Measurements from ENCODE around the gene NADK.

NADK gene

DNA sequence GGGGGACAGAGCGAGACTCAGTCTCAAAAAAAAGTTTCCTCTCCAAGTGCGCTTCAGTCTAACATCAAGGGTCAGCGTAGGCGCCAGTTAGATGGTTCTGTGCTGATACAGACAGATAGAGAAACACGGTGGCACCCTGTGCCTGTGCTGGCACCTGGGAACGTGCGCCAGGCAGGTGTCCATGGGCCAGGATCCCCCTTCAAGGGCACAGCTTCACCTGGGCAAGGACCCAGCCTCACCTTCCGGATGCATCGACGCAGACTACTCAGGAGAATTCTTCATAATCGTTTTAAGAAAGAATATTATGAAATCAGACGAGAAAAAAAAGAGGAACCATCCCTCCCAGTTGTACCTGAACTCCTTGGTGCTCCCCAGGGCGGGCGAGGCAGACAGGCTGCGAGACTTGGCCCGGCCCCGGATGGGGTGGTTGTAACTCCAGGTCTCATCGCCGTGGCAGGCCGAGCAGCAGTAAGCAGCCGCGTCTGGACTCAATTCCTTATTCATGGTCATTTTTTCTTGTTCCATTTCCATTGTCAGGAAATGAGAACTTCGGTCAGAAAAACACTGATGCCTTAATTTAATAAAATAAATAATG, 13.3 kb downstream of the NADK start:
- DNase-seq (ENCODE audit: low spot score) (no peak), FAIRE-seq (no peak)

GRCh38 chr1:1763657-1764621, 14.3 kb downstream of the NADK start:
- DNase-seq (ENCODE audit: low spot score): no peak

DNA sequence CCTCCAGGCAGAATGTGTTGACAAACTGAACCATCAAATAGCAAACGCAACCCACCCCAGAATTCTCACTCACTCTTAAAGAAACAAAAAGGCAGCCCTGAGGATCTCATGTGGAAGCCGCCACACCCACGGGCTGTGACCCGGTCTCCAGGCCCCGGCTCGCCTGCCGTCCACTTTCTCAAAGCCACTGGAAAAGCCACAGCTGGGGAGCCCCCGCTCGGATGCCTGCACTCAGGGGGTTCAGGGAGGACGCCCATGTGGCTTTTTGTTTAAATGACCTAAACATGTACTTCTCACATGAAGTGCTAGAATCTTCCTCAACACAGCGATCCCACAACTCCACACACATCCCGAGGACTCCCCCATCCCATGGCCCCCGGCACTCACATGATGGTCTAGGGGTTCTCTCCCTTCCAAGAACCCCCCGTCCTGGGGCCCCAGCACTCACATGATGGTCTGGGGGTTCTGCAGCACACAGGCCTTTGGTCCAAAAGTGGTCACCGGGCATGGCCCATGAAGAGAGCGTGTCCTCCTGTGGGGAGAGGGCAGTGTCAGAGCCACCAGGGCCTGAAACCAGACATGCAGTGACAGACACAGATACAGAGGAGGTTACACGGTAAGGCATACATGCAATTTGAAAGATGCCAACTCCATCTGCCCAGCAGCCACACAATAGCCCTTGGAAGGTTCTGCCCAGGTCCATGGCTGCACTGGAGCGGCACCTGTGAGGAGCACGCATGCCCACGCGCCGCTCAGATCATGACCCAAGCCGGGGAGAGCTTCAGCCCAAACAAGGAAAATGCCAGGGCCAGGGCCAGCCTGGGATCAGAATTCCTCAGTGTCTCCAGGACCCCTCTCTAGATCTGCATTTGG, 16.5 kb downstream of the NADK start:
- DNase-seq (ENCODE audit: low spot score) (no peak), FAIRE-seq (no peak)

More at GRCh38 chr1:1763657-1764621, 14.3 kb downstream of the NADK start:
- no peak for FAIRE-seq

DNA sequence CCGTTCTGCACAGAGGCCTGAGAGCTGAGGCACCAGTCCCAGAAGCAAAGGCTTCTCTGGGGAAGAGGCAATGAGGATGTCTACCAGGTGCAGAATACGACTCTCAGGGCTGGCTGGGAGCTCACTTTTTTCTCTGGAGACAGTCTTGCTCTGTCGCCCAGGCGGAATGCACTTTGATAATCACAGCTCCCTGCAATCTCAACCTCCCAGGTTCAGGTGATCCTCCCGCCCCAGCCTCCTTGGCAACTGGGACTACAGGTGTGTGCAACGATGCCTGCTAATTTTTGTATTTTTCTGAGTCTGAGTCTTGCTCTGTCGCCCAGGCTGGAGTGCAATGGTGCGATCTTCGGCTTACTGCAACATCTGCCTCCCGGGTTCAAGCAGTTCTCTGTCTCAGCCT, 17.6 kb downstream of the NADK start:
- FAIRE-seq (no peak), DNase-seq (ENCODE audit: low spot score) (no peak)

DNA sequence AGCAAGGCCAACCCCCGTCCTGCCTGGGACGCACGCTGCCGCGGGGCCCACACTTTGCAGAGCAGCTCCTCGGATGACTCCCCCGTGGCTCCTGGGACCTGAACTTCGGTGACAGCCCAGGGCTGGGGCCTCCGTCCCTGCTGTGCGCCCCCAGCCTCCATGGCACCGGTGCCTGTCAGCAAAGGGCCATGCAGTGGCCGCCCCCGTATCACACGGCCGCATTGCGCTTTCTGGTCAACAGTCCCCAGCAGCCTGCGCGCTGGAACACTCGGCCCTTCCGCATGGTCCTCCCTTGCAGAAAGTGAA, 18.0 kb downstream of the NADK start:
- FAIRE-seq: no peak

GRCh38 chr1:1759456-1760344, 18.6 kb downstream of the NADK start:
- DNase-seq (ENCODE audit: low spot score): no peak
- no peak for FAIRE-seq

More for the DNA sequence above, 18.0 kb downstream of the NADK start:
- no peak for DNase-seq (ENCODE audit: low spot score)

GRCh38 chr1:1758692-1759455, 19.4 kb downstream of the NADK start:
- DNase-seq (ENCODE audit: low spot score) (no peak), FAIRE-seq (no peak)

- FAIRE-seq: no peak
Measured at GRCh38 chr1:1758059-1758621, 20.1 kb downstream of the NADK start.

GRCh38 chr1:1757422-1758058, 20.7 kb downstream of the NADK start:
- FAIRE-seq (no peak), DNase-seq (ENCODE audit: low spot score) (no peak)

More at GRCh38 chr1:1758059-1758621, 20.1 kb downstream of the NADK start:
- DNase-seq (ENCODE audit: low spot score): no peak

- DNase-seq (ENCODE audit: low spot score) (no peak), FAIRE-seq (no peak)
Measured at GRCh38 chr1:1756661-1757421, 21.4 kb downstream of the NADK start.

DNA sequence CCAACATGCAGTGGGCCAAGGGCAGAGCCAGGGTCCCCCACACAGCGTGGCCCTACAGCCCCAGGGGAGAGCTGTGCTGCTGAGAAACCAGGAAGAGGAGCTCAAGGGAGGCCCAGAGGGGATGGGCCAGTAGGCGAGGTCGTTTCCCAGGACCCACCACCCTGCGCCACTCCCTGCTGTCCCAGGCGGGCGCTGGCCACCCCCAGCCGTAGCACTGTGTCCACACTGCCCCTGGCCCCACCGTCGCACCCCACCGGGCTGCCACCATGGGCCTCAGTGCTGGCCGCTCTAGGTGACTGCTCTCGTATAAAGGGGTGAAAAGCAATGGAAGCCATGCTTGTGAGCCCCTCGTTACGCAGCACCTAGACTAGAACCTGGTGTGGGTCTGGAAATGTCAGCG, 22.4 kb downstream of the NADK start:
- no peak for DNase-seq (ENCODE audit: low spot score)

DNA sequence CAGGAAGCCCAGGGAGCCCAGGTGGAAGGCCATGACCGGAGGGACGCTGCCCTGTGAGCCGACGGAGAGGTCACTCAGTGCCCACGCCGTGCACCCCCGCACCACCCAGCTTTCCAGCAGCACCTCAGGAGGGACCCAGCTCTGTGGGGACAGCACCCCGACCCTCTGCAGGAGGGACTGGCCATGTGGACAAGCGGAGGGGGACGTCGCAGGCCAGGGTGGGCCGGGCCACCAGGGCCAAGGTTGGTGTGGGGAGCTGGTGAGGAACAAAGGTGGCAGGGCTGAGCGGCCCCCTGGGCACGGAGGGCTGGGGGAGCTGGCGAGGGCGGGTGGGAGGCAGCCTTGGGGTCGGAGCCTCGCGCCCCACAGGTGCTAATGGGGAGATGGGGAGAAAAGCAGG, 22.8 kb downstream of the NADK start:
- FAIRE-seq (no peak), DNase-seq (ENCODE audit: low spot score) (no peak)

More for the DNA sequence above, 22.4 kb downstream of the NADK start:
- FAIRE-seq: no peak

DNA sequence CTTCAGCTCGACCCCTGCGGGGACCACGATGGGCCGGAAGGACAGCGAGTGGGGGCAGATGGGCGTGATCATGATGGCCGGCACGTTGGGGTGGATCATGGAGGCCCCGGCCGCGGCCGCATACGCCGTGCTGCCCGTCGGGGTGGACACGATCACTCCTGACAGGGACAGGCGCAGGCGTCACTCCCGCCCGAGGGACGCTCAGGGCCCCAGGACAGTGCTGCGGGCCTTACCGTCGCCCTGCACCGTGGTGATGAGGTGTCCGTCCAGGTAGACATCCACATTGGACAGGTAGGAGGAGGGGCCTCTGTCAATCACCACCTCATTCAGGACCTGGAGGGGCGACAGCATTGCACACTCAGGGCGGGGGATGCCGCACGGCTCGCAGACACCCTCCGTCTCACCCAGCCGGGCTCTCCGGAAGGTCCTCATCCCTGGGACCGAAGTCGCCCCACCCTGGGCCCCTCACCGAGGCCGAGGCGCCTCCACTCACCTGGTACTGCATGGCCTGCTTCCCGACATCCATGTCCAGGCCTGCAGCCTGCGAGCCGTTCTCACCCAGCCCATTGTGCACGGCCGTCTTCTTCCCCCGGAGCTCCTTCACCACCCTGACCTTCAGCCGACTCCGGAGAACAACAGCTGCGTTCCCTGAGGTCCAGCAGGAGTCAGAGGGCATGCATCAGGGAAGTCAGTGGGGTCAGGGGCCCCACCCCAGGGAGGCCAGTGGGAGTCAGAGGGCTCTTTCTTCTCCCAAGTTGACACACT, 24.0 kb downstream of the NADK start:
- FAIRE-seq (no peak), DNase-seq (ENCODE audit: low spot score) (no peak)

DNA sequence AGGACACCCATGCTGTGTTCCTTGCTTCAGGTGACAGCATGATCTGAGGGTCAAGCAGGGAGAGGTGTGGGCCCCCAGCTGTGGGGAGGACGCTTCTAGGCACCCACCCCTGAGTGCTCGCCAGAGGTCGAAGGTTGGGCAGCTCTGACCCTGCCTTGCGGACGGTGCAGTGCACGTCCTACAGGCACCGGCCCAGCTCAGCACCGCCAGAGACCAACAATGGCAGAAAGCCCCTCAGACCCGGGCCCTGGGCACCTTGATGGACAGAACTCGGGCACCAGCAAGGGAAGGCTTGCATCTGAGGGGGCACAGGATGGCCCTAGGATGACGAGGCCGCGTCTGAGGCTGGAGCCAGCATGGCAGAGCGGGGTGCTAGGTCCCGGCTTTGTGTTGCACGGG, 24.7 kb downstream of the NADK start:
- DNase-seq (ENCODE audit: low spot score) (no peak), FAIRE-seq (no peak)

- DNase-seq (ENCODE audit: low spot score): no peak
Measured at GRCh38 chr1:1752636-1753606, 25.3 kb downstream of the NADK start.

GRCh38 chr1:1752190-1752589, 26.1 kb downstream of the NADK start:
- DNase-seq (ENCODE audit: low spot score) (no peak), FAIRE-seq (no peak)

More at GRCh38 chr1:1752636-1753606, 25.3 kb downstream of the NADK start:
- no peak for FAIRE-seq
